Trophoblast cell (in vitro differentiated cells and primary cell): ENCODE results near the gene XYLT1.

Source experiments
- DNase-seq, 2 donors: peaks; one replicate each; pipeline ENCODE4 v3.0.0-alpha.2; 2016
- H2AFZ ChIP-seq: 2 replicates; pipeline ENCODE4 v1.6.1; 2013; ENCODE audit warnings: low read length, moderate library complexity, mild to moderate bottlenecking; ENCODE audit not compliant: insufficient read depth, poor library complexity
- H2AK5ac ChIP-seq: 2 replicates; pipeline ENCODE4 v1.6.1; 2013; ENCODE audit warnings: mild to moderate bottlenecking, low read length
- H2BK120ac ChIP-seq: 2 replicates; pipeline ENCODE4 v1.6.1; 2013; ENCODE audit warnings: low read length, mild to moderate bottlenecking, moderate library complexity; ENCODE audit not compliant: insufficient read depth, poor library complexity
- H2BK12ac ChIP-seq: 2 replicates; pipeline ENCODE4 v1.6.1; 2013; ENCODE audit warnings: mild to moderate bottlenecking, low read length, moderate library complexity
- H2BK5ac ChIP-seq: 2 replicates; pipeline ENCODE4 v1.6.1; 2013; ENCODE audit warnings: low read length, low read depth, moderate library complexity, mild to moderate bottlenecking; ENCODE audit not compliant: poor library complexity
- H3K14ac ChIP-seq: 2 replicates; pipeline ENCODE4 v1.6.1; 2013; ENCODE audit warnings: mild to moderate bottlenecking, low read length
- H3K18ac ChIP-seq: 2 replicates; pipeline ENCODE4 v1.6.1; 2013; ENCODE audit warnings: mild to moderate bottlenecking, low read length
- H3K23ac ChIP-seq: 2 replicates; pipeline ENCODE4 v1.6.1; 2013; ENCODE audit warnings: low read length
- H3K27ac ChIP-seq: 2 replicates; pipeline ENCODE4 v1.5.1; 2013; ENCODE audit warnings: low read depth, mild to moderate bottlenecking, inconsistent platforms, low read length, moderate library complexity
- H3K27me3 ChIP-seq: 2 replicates; pipeline ENCODE4 v1.6.1; 2013; ENCODE audit warnings: inconsistent platforms, mild to moderate bottlenecking, low read length, moderate library complexity; ENCODE audit not compliant: insufficient read depth
- H3K36me3 ChIP-seq, 2 experiments: 1 replicate in 1 of 2; 2 replicates in 1 of 2; pipeline ENCODE4 v1.6.1; 2013; ENCODE audit warnings: low read length in 2 of 2, mild to moderate bottlenecking in 2 of 2, moderate library complexity in 1 of 2; ENCODE audit not compliant: insufficient read depth in 2 of 2, control insufficient read depth in 1 of 2
- H3K4ac ChIP-seq: 2 replicates; pipeline ENCODE4 v1.6.1; 2013; ENCODE audit warnings: low read depth, mild to moderate bottlenecking, low read length, moderate library complexity
- H3K4me1 ChIP-seq, 2 experiments: 1 replicate in 1 of 2; 2 replicates in 1 of 2; pipeline ENCODE4 v1.6.1; 2013; ENCODE audit warnings: low read length in 2 of 2, mild to moderate bottlenecking in 2 of 2, moderate library complexity in 1 of 2; ENCODE audit not compliant: insufficient read depth in 2 of 2, control insufficient read depth in 1 of 2
- H3K4me2 ChIP-seq: 2 replicates; pipeline ENCODE4 v1.6.1; 2013; ENCODE audit warnings: inconsistent platforms, mild to moderate bottlenecking, low read length, moderate library complexity
- H3K4me3 ChIP-seq: 2 replicates; pipeline ENCODE4 v1.5.1; 2013; ENCODE audit warnings: mild to moderate bottlenecking, low read depth, low read length, inconsistent platforms
- H3K79me1 ChIP-seq: one replicate; pipeline ENCODE4 v1.6.1; 2013; ENCODE audit warnings: low read length
- H3K79me2 ChIP-seq: 2 replicates; pipeline ENCODE4 v1.6.1; 2013; ENCODE audit warnings: low read length, mild to moderate bottlenecking; ENCODE audit not compliant: control insufficient read depth, insufficient read depth, poor library complexity
- H3K9ac ChIP-seq: 2 replicates; pipeline ENCODE4 v1.6.1; 2013; ENCODE audit warnings: mild to moderate bottlenecking, low read length
- H3K9me3 ChIP-seq: 2 replicates; pipeline ENCODE4 v1.6.1; 2013; ENCODE audit warnings: low read depth, mild to moderate bottlenecking, control low read depth, inconsistent platforms, low read length; ENCODE audit not compliant: insufficient read depth
- H4K12ac ChIP-seq: 2 replicates; pipeline ENCODE4 v1.6.1; 2013; ENCODE audit warnings: low read depth, mild to moderate bottlenecking, low read length, moderate library complexity
- H4K8ac ChIP-seq: 2 replicates; pipeline ENCODE4 v1.6.1; 2013; ENCODE audit warnings: low read depth, mild to moderate bottlenecking, low read length, moderate library complexity
- H4K91ac ChIP-seq: one replicate; pipeline ENCODE4 v1.6.1; 2013; ENCODE audit warnings: low read depth, mild to moderate bottlenecking, low read length, moderate library complexity
- WGBS: extraction: QIAGEN DNeasy Blood & Tissue Kit; methylation state at CpG from one replicate; pipeline ENCODE4 v1.1.7; 2013; ENCODE audit warnings: missing lambda C conversion rate; ENCODE audit not compliant: insufficient read length, insufficient coverage; ENCODE audit errors: extremely low coverage; 5-methylcytosine and 5-hydroxymethylcytosine counted together

XYLT1 gene

DNA sequence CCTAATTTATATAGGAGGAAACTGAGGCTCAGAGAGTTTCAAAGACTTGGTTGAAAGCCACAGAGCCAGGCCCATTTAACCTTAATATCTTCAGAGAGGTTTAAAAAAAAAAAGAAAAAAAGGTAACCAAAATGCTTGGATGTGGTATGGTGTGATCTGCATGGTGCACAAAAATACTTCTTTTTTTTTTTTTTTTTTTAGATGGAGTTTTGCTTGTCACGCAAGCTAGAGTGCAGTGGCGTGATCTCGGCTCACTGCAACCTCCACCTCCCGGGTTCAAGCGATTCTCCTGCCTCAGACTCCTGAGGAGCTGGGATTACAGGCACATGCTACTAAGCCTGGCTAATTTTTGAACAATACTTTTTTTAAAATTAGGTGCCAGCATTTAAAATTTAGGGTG, 101.8 kb downstream of the XYLT1 start:
- no peak overlapping the region for H2BK12ac ChIP-seq
- H3K18ac ChIP-seq: no peak overlapping the region
- no peak overlapping the region for H3K9ac ChIP-seq
- H3K4me3 ChIP-seq: no peak overlapping the region
- H3K27me3 ChIP-seq: no peaks in the 10 kb centered on the region
- H4K8ac ChIP-seq: no peak overlapping the region
- no peak overlapping the region for H3K23ac ChIP-seq
- H3K27ac ChIP-seq: no peak overlapping the region
- no peak overlapping the region for H4K91ac ChIP-seq
- H2BK120ac ChIP-seq: no peak overlapping the region
- H3K14ac ChIP-seq: no peak overlapping the region
- no CpG with 5 or more reads among the region's 5 CpGs for WGBS
- H3K4ac ChIP-seq: no peak overlapping the region
- H3K4me1 ChIP-seq: no peaks in the 10 kb centered on the region
- H2AK5ac ChIP-seq: no peak overlapping the region
- no peak overlapping the region for H4K12ac ChIP-seq
- no peaks in the 10 kb centered on the region for H3K79me2 ChIP-seq
- H3K36me3 ChIP-seq: peaks cover 0 to 3% of the 10 kb centered on the region in 2 experiments
- H2AFZ ChIP-seq: no peak overlapping the region
- H2BK5ac ChIP-seq: no peak overlapping the region
- no peak overlapping the region for H3K4me2 ChIP-seq
- H3K9me3 ChIP-seq: no peaks in the 10 kb centered on the region
- no peak for DNase-seq
- no peaks in the 10 kb centered on the region for H3K79me1 ChIP-seq

DNA sequence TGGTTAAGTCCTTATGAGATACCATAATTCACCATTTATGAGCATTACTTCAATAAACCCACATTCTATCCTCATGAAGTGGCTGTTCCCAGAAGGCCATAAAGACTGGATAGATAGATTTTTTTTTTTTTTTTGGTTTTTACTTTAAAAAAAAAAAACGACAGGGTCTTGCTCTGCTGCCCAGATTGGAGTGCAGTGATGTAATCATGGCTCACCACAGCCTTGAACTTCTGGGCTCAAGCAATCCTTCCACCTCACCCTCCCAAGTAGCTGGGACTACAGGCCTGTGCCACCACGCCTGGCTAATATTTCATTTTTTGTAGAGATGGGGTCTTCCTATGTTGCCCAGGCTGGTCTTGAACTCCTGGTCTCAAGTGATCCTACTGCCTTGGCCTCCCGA, 102.3 kb downstream of the XYLT1 start:
- no peak overlapping the region for H3K9ac ChIP-seq
- H3K9me3 ChIP-seq: no peaks in the 10 kb centered on the region
- H3K4me3 ChIP-seq: no peak overlapping the region
- no peak overlapping the region for H2AK5ac ChIP-seq
- H2AFZ ChIP-seq: no peak overlapping the region
- no peak overlapping the region for H3K23ac ChIP-seq
- no peak overlapping the region for H4K12ac ChIP-seq
- H3K18ac ChIP-seq: no peak overlapping the region
- H3K36me3 ChIP-seq: peaks cover 0 to 3% of the 10 kb centered on the region in 2 experiments
- WGBS: no CpG with 5 or more reads among the region's 3 CpGs
- H3K14ac ChIP-seq: no peak overlapping the region
- no peak overlapping the region for H3K4me2 ChIP-seq
- no peak overlapping the region for H2BK120ac ChIP-seq
- H3K4me1 ChIP-seq: no peaks in the 10 kb centered on the region
- no peaks in the 10 kb centered on the region for H3K79me1 ChIP-seq
- H4K8ac ChIP-seq: no peak overlapping the region
- H3K27me3 ChIP-seq: no peaks in the 10 kb centered on the region
- no peak overlapping the region for H4K91ac ChIP-seq
- H3K27ac ChIP-seq: no peak overlapping the region
- no peak for DNase-seq
- no peak overlapping the region for H2BK5ac ChIP-seq
- H3K4ac ChIP-seq: no peak overlapping the region
- no peaks in the 10 kb centered on the region for H3K79me2 ChIP-seq
- H2BK12ac ChIP-seq: no peak overlapping the region

- WGBS: no CpG with 5 or more reads among the region's 10 CpGs
These were observed 102.8 kb downstream of the XYLT1 start for GRCh38 chr16:17367923-17368322.

DNA sequence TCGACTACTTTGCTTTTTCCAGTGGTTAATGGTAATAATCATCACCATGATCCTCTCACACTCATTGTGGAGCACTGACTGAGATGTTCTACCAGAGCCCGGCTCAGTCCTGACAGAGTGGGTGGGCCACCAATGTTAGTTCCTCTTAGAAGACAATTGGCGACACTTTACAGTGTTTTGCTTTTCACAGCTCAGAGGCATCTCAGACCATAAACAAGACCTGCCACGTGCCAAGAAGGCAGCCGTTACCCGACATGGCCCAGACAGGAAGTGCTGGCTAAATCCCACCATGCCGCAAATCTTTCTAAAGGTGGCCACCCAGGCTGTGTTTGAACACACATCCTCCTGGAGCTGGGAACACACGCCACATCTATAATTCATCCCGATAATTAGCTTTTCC, 103.7 kb downstream of the XYLT1 start:
- Histone ChIP-seq H3K4me1 (no peaks in the 10 kb centered on the region), H3K4me2 (no peak overlapping the region), H2AK5ac (no peak overlapping the region), H3K36me3 (peaks cover 0 to 3% of the 10 kb centered on the region in 2 experiments), H3K9ac (no peak overlapping the region), H3K4ac (no peak overlapping the region), H2BK12ac (no peak overlapping the region), H3K9me3 (no peaks in the 10 kb centered on the region), H3K14ac (no peak overlapping the region), H3K27ac (no peak overlapping the region), H3K27me3 (no peaks in the 10 kb centered on the region), H4K91ac (no peak overlapping the region), H2AFZ (no peak overlapping the region), H2BK120ac (no peak overlapping the region), H3K4me3 (no peak overlapping the region), H3K79me2 (no peaks in the 10 kb centered on the region), H4K12ac (no peak overlapping the region), H3K23ac (no peak overlapping the region), H4K8ac (no peak overlapping the region), H3K79me1 (no peaks in the 10 kb centered on the region), H3K18ac (no peak overlapping the region), H2BK5ac (no peak overlapping the region)
- no CpG with 5 or more reads among the region's 9 CpGs for WGBS
- DNase-seq: no peak

More at GRCh38 chr16:17367923-17368322, 102.8 kb downstream of the XYLT1 start:
- H2BK5ac ChIP-seq: no peak overlapping the region
- H3K27me3 ChIP-seq: no peaks in the 10 kb centered on the region
- H4K12ac ChIP-seq: no peak overlapping the region
- H3K18ac ChIP-seq: no peak overlapping the region
- no peak overlapping the region for H3K27ac ChIP-seq
- no peak overlapping the region for H4K8ac ChIP-seq
- no peak overlapping the region for H2AFZ ChIP-seq
- H3K4me3 ChIP-seq: no peak overlapping the region
- H3K23ac ChIP-seq: no peak overlapping the region
- H3K79me1 ChIP-seq: no peaks in the 10 kb centered on the region
- no peak overlapping the region for H3K9ac ChIP-seq
- no peak overlapping the region for H2BK12ac ChIP-seq
- H3K14ac ChIP-seq: no peak overlapping the region
- peaks cover 0 to 3% of the 10 kb centered on the region in 2 experiments for H3K36me3 ChIP-seq
- no peak overlapping the region for H4K91ac ChIP-seq
- H2BK120ac ChIP-seq: no peak overlapping the region
- H3K4ac ChIP-seq: no peak overlapping the region
- no peaks in the 10 kb centered on the region for H3K9me3 ChIP-seq
- no peak overlapping the region for H2AK5ac ChIP-seq
- H3K79me2 ChIP-seq: no peaks in the 10 kb centered on the region
- no peak for DNase-seq
- H3K4me1 ChIP-seq: no peaks in the 10 kb centered on the region
- no peak overlapping the region for H3K4me2 ChIP-seq
